Measurements from ENCODE around the gene ARPC5L.

DNA sequence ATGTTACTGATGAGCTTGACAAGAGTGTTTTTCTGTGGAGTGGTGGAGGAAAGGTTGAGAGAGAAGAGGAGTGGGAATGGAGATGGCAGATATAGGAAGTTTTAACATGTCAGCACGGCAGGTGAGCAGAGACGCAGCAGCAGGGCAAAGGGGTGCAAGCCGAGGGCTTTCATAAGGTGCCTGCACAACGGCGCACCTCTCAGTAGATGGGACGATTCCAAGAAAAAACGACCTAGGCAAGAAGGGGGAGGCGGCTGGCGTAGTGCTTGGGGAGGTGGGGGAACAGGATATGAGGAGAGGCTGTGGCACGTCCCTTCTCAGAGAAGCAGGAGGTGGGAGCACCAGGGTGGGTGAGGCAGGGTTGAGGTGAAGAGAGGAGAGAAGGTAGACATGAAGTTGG lies 24.5 kb downstream of the ARPC5L start:
- TF ChIP-seq POLR2A (IDR thresholded peaks at IDR 0.05), result no peak
- TF ChIP-seq, protein P1, sequence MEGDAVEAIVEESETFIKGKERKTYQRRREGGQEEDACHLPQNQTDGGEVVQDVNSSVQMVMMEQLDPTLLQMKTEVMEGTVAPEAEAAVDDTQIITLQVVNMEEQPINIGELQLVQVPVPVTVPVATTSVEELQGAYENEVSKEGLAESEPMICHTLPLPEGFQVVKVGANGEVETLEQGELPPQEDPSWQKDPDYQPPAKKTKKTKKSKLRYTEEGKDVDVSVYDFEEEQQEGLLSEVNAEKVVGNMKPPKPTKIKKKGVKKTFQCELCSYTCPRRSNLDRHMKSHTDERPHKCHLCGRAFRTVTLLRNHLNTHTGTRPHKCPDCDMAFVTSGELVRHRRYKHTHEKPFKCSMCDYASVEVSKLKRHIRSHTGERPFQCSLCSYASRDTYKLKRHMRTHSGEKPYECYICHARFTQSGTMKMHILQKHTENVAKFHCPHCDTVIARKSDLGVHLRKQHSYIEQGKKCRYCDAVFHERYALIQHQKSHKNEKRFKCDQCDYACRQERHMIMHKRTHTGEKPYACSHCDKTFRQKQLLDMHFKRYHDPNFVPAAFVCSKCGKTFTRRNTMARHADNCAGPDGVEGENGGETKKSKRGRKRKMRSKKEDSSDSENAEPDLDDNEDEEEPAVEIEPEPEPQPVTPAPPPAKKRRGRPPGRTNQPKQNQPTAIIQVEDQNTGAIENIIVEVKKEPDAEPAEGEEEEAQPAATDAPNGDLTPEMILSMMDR (IDR thresholded peaks at IDR 0.05), result no peak

All from right lobe of liver (tissue), 4 donors.